22Rv1 (cell line): Measurements from ENCODE around the gene C19orf67.
A peak's percentile ranks its signal among the peaks of the same experiment; 100 is the strongest.
"Not testable (repeated sequence)": the region's sequence is repeated elsewhere in the genome, so short reads cannot be mapped to it uniquely, and the experiment has no call there.

Experiments used
- H3K27ac ChIP-seq: fragments of 450-650 bp; 2 replicates; pipeline ENCODE4 v1.5.1; 2017
- ZFX ChIP-seq: fragments of 450-650 bp; IDR thresholded peaks from 2 replicates; pipeline ENCODE4 v1.6.1; 2017; ENCODE audit warnings: antibody characterized with exemption, borderline replicate concordance
- TF ChIP-seq, protein P1 (sequence below): fragments of 450-650 bp; IDR thresholded peaks from 2 replicates; pipeline ENCODE4 v1.5.1; 2017; ENCODE audit warnings: mild to moderate bottlenecking

The C19orf67 gene

DNA sequence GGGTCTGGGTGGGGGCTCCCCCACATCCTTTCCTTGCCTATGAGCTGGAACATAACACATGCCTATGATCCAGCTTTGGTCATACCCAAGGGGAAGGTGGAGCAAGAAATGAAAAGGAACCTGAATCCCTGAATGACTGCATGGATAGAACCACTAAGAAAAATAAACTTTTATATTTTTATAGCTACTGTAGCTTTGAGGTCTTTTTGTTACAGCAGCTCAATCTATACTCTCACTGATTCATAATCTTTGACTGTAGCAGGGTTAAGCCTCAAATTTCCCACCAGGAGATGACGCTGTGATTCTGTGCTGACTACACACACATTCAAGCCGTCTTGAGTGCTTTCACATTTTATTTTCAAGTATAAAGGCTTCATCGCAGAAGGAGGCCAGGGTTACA is 32.6 kb downstream of the C19orf67 start:
- TF ChIP-seq, protein P1, sequence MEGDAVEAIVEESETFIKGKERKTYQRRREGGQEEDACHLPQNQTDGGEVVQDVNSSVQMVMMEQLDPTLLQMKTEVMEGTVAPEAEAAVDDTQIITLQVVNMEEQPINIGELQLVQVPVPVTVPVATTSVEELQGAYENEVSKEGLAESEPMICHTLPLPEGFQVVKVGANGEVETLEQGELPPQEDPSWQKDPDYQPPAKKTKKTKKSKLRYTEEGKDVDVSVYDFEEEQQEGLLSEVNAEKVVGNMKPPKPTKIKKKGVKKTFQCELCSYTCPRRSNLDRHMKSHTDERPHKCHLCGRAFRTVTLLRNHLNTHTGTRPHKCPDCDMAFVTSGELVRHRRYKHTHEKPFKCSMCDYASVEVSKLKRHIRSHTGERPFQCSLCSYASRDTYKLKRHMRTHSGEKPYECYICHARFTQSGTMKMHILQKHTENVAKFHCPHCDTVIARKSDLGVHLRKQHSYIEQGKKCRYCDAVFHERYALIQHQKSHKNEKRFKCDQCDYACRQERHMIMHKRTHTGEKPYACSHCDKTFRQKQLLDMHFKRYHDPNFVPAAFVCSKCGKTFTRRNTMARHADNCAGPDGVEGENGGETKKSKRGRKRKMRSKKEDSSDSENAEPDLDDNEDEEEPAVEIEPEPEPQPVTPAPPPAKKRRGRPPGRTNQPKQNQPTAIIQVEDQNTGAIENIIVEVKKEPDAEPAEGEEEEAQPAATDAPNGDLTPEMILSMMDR, result no peak
- no peak for TF ChIP-seq ZFX
- no peak overlapping the region for H3K27ac ChIP-seq

DNA sequence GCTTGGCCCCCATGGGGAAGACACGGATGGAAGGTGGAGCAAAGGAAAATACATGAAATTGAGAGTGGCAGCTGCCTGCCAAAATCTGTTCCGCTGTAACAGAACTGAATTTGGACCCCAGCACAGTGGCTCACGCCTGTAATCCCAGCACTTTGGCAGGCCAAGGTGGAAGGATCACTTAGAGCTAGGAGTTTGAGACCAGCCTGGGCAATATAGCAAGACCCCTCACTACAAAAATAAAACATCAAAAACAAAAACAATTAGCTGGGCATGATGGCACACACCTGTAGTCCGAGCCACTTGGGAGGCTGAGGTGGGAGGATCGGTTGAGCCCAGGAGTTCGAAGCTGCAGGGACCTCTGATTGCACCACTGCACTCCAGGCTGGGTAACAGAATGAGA is 33.1 kb downstream of the C19orf67 start:
- TF ChIP-seq, protein P1, result no peak
- no peak for TF ChIP-seq ZFX
- no peak overlapping the region for H3K27ac ChIP-seq

DNA sequence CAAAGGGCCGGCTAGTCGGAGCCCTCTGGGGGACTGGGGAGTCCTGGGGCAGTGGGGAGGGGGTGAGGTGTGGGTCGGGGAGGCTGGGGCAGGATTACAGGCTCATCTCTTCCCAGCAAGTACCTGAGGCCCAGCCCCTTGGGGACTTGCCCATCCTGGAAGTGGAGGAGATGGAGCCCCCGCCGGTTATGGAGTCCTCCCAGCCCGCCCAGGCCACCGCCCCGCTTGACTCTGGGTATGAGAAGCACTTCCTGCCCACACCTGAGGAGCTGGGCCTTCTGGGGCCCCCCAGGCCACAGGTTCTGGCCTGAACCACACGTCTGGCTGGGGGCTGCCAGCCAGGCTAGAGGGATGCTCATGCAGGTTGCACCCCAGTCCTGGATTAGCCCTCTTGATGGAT is 33.6 kb downstream of the C19orf67 start:
- H3K27ac ChIP-seq, result no peak overlapping the region
- TF ChIP-seq, protein P1, result no peak
- no peak for TF ChIP-seq ZFX

DNA sequence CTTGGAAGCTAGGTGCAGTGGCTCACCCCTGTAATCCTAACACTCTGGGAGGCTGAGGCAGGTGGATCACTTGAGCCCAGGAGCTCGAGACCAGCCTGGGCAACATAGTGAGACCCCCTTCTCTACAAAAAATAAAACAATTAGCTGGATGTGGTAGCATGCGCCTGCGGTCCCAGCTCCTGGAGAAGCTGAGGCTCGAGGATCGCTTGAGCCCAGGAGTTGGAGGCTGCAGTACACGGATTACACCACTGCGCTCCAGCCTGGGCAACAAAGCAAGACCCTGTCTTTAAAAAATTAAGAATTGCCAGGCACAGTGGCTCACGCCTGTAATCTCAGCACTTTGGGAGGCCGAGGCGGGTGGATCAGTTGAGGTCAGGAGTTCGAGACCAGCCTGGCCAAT is 34.6 kb downstream of the C19orf67 start:
- H3K27ac ChIP-seq, result not testable (repeated sequence)

DNA sequence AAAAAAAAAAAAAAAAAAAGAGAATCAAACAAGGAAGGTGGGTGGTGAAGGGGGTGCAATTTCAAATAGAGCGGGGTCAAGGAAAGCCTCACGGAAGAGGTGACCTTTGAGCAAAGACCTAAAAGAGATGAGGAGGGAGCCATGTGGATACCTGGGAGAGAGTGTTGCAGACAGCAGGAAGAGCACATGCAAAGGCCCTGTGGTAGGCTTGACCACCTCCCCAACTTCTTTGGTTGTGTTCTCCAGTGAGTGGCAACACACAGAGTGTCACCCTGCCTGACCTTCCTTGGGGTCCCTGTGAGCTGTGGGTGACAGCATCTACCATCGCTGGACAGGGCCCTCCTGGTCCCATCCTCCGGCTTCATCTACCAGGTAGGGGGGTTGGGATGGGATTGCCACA is 35.1 kb downstream of the C19orf67 start:
- no peak for TF ChIP-seq ZFX
- TF ChIP-seq, protein P1, result no peak
- no peak overlapping the region for H3K27ac ChIP-seq

DNA sequence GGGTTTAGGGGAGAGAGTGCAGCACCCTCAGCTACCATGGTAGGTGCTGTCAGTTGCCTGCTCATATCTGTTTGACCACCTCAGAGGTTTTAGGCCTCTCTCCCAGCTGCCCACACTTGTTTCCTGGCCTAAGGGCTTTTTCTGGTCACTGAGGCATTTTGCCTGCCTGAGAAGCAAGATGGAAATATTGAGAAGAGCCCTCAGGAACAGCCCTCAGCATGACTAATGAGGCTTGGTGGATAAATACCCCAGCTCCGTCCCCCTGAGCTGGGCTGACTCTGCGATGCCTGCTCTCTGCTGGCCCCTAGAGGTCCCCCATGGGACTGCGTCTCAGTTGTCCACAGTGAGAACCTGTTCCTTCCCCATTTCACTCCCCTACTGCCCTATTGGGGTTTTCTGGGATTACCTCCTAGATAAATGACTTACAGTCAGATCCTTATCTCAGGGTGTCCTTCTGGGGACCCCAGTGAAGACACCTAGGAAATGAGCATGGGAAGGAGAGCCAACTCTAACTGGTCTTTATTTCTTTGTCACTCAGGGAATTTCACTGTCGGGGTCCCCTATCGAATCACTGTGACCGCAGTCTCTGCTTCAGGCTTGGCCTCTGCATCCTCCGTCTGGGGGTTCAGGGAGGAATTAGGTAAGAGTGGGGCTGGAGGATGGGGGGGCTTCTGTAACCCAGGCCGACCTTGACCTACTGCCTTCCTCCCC is 37.0 kb downstream of the C19orf67 start:
- no peak overlapping the region for H3K27ac ChIP-seq
- TF ChIP-seq, protein P1, result peak; percentile 98
- no peak for TF ChIP-seq ZFX

DNA sequence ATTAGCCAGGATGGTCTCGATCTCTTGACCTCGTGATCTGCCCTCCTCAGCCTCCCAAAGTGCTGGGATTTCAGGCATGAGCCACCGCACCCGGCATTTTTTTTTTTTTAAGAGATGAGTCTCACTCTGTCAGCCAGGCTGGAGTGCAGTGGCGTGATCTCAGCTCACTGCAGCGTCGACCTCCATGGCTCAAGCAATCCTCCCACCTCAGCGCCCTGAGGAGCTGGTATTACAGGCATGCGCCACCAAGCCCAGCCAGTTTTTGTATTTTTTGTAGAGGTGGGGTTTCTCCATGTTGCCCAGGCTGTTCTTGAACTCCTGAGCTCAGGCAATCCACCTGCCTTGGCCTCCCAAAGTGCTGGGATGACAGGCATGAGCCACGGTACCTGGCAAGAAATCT is 37.7 kb downstream of the C19orf67 start:
- H3K27ac ChIP-seq, result not testable (repeated sequence)

DNA sequence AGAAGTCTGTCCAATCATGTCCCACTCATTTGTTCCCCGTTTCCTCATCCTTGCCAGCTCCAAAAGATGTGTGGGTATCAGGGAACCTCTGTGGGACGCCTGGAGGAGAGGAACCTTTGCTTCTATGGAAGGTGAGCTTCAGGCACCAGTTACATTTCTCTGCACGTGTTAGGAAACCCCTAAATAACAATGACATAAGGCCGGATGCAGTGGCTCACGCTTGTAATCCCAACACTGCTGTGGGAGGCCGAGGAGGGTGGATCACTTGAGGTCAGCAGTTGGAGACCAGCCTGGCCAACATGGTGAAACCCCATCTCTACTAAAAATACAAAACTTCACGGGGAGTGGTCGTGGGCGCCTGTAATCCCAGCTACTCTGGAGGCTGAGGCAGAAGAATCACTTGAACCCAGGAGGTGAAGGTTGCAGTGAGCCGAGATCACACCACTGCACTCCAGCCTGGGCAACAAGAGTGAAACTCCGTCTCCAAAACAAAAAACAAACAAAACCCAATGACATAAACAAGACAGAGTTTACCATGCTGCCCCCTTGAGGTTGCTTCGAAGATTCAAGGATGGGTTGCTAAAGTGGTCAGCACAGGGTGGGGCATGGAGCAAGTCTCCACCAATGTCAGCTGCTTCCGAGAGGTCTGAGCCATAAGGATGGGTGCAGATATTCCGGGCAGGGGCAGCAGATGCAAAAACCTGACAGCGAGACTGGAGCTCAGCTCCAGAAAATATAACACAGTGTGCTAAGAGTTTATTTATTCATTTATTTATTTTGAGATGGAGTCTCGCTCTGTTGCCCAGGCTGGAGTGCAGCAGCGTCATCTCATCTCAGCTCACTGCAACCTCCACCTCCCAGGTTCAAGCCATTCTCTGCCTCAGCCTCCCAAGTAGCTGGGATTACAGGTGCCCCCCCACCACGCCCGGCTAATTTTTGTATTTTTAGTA is 42.6 kb downstream of the C19orf67 start:
- H3K27ac ChIP-seq, result not testable (repeated sequence)
- TF ChIP-seq, protein P1, result peak; percentile 81
